NCI-H2107 (cell line): ENCODE results near the gene OLFM1.

Source experiments
- DNase-seq: peaks from one replicate; lab custom pipeline; 2025; lab: John Stamatoyannopoulos, UW

Gene OLFM1

DNA sequence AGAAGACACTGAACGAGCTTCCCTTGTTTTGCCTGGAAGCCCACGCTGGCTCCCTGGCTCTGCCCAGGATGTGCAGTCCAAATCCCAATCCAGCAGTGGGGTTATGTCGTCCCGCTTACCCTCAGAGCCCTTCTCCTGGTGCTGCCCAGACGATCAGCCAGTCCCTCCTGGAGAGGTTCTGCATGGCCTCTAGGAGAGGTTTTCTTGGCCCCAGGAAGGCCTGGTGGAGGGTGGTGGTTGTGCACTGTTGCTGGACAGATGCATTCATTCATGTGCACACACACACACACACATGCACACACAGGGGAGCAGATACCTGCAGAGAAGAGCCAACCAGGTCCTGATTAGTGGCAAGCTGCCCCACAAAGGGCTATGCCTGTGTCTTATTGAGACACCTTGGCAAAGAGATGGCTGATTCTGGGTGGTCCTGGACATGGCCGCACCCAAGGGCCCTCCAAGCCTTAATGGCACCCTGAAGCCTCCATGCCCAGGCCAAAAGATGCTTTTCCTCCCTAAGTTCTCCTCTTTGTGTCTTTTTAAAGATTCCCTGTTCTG, 10.5 kb upstream of the OLFM1 start:
- DNase-seq: no peak

DNA sequence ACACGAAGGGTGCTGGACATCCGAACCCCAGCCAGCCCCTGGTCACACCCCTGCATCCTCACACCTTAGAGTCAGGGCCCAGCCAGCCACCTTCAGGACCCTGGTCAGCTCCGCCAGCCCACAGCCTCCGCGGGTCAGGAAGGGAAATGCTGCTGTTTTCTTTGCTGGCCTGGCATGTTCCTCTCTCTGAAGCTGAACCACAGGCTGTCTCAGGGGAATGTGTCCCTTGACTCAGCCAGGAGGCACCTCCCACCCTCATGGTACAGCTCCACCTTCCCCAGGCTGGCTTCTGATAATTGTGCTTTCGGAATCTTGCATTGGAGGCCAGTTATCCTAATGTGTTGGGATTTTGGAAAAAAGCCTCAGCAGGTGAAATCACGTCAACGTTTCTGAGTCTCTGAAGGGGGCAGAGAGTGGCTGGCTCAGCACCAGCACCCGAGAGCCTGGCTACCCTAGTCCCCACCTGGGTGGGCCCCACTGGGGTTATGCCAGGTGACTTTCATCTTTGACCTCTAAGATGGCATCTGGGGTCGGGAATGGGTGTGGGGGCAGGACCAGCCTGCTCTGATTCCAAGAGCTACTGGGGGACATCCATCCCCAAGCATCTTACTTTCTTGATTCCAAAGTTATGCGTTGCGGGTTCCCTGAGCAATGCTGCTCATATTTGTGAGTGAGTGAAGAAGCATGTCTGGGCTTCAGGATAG, 9.8 kb upstream of the OLFM1 start:
- DNase-seq: no peak

- no peak for DNase-seq
These were observed 9.1 kb upstream of the OLFM1 start for GRCh38 chr9:135078361-135078821.

GRCh38 chr9:135079018-135079417, 8.4 kb upstream of the OLFM1 start:
- no peak for DNase-seq

GRCh38 chr9:135079676-135080075, 7.8 kb upstream of the OLFM1 start:
- no peak for DNase-seq

DNA sequence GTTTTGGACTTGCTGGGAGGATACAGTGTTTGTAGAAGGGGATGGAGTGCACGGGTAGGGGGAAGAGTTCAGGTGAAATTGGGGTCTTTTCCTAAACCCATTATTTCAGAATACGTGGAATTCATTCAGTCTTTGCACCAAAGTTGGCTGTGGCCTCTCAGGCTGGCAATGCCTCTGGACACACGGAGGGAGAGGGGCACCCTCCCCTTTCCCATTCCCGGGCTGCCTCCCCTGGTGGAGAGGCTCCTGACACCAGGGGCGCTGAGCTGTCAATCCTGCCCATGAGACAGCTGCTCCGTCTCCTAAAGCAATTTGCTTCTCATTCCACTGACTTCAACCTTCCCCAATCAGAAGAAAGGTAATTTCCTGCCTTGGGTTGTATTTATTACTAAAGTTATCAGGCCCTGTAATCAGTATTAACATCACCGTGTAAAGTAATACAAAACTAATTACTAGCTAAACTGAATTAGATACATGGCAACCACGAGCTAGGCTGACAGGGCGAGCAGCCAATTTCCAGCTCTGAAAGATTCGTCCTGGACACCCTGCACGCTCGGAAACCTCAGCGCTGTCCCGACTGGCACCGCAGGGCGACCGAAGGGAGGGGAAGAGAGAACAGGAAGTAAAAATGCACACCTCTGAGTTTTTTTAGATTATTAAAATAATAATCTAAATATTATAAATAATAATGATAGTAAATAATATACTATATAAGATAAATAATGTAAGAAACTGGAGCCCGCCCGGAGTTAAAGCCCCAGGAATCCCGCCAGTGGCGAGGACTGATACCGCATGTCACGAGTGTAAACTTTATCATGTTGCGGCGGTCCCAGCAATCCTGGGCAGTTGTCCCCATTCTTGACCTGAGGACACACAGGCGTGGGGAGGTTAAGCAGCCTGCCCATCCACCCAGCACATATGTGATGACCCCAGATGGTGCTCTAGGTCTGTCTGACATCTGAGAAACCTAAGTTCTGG, 6.9 kb upstream of the OLFM1 start:
- no peak for DNase-seq

DNA sequence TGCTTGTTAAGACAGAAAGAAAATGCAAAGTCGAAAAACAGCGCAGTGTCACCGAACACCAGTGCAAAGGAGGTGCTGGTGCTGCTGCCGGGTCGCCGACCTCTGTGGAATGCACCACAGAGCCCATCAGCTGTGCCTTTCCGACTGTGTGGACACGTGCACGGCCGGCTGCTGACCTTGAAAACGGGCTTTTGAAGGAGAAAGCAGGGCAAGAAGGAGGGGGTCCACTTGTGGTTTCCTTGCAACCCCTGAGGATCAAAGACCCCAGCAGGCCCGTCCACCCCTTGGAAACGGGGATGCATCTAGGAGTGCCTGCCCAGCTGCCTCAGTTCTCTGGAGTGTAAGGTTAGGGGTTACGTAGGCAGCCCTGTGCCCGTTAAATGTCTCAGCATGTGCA, 6.2 kb upstream of the OLFM1 start:
- DNase-seq: no peak

GRCh38 chr9:135081731-135082130, 5.7 kb upstream of the OLFM1 start:
- no peak for DNase-seq

DNA sequence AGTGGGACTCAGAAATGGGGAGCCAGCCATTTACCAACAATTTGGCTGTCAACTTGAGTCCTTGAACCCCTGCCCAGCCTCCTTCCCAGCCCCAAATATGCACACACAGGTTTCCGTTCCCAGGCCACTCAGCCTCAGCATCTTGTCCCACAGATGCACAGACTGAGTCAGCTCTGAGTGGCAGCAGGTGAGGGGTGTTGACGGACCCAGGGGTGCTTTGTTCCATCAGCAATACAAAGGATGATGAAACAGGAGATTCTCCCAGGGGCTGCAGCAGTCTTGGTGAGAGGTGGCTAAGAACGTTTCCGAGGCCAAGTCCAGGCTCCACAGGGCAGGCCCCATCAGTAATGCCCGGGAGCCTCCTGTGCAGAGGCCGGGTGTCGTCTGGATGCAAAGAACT, 4.9 kb upstream of the OLFM1 start:
- no peak for DNase-seq

- no peak for DNase-seq
These were observed 4.1 kb upstream of the OLFM1 start for GRCh38 chr9:135083241-135083810.

GRCh38 chr9:135083831-135084230, 3.6 kb upstream of the OLFM1 start:
- DNase-seq: no peak

DNA sequence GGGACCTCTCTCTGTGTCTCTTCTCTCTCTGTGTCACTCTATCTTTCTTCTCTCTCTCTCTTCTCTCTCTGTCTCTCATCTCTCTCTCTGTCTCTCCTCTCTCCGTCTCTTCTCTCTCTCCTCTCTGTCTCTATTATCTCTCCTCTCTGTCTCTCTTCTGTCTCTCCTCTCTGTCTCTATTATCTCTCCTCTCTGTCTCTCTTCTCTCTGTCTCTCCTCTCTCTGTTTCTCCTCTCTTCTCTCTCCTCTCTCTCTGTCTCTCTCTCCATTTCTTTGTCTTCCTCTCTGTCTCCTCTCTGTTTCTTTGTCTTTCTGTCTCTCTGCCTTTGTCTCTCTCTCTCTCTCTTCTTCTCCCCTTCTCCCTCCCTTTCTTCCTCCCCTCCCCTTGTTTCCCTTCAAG, 3.2 kb upstream of the OLFM1 start:
- no peak for DNase-seq

DNA sequence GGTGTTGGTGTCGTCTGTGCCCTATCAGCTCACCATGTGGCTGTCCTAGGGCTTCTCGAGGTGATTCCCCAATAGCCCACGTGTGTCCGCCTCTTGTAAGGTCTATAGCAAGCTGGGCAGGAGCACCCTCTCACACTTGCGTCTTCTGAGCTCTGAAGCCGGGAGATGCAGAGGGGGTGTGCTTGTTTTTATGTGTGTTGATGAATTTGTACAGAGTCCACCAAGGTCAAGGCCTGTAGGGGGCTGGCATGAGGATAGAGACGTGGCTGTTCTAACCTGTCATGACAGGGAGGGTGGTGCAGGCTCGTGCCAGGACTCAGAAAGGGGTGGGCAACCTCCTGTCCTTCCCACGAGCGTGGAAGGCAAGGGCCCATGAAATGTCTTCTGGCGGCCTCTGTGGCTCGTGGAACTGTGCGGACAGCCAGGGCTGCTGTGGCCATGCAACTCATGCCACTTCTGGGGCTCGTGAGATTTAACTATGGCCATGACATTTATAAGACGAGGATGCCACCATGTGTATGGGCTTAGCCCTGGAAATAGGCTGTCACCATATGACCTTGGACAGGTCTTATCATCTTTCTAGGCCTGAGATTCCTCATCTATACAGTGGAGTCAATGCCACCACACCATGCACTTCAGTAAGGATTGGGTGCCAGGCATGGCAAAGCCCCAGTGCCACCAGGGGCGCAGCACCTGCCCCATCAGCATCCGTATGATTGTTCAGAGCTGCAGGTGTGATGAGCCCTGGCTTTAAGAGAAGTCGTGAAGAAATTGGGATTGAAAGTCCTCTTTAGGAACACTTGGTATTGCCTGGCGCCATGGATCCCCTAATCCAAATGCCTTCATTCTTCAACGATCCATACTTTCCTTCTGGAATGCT, 2.3 kb upstream of the OLFM1 start:
- DNase-seq: no peak

DNA sequence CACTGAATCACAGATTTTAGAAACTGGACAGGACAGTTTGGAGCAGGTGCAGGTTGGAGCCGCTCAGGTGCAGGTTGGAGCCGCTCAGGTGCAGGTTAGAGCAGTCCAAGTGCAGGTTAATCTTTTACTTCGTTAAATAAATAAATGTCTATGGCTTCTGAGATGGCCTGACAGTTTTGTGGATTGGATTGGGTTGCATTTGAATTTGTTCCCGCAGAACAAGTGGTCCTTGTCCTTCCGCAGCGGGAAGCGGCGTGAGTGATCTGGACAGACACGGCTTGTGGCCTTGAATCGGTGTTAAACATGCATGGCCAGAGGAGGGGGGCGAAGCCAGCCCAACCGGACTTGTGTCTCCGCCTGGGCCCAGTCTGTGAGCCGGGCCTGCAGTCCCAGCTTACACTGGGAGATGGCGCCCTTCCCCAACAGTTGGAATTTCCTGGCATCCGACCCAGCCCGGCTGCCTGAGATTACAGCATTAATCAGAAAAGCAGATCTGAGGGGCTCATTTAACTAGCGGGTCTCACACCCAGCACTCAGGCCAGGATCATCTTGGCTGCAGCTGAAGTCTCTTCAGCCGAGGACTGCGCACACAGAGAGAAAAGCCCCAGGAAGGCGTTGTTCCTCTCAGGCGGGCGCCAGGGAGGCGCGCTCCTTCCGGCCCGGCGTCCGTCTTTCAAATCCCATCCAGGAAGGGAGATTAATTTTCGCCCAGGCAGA, 1.5 kb upstream of the OLFM1 start:
- DNase-seq: peak; percentile 33

DNA sequence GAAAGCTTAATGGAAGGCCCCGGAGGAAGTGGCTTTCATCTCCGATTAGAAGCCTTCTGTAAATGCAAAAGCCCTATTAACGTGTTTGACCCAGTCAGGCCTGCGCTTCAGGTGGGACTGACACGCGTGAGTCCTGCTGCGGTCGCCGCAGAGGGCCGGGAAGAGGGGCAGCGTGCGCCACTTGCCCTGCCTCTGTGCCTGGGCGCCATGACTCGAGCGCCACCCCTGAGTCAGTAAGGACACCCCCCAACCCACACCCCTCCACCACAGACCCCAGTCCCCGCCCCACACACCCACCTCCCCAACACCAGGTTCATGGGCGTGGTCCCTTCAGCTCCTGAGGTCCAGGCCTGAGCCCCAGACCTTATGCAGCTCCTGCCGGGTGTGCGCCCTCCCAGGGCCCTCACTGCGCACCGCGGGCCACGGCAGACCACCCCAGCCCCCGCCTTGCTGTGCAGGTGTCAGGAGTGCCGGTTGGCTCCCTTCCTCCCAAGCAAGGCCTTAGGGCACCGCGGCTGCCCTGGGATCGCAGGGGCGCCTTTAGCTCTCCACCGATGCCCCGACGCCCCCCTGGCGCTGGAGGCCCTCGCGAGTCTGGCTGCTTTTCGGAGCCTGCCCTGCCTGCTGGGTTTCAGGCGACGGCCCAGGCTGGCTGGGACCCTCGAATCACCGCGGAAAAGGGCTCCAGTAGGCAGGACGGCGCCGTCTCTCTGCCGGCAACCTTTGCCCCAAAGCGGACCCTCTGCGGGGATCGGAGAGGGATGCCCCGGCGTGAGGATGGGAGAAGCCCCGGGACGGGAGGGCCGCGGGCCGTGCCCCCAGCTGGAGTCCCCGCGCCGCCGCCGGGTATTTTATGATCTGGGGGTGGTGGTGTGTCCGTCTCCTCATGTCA, 625 bp upstream of the OLFM1 start:
- no peak for DNase-seq

DNA sequence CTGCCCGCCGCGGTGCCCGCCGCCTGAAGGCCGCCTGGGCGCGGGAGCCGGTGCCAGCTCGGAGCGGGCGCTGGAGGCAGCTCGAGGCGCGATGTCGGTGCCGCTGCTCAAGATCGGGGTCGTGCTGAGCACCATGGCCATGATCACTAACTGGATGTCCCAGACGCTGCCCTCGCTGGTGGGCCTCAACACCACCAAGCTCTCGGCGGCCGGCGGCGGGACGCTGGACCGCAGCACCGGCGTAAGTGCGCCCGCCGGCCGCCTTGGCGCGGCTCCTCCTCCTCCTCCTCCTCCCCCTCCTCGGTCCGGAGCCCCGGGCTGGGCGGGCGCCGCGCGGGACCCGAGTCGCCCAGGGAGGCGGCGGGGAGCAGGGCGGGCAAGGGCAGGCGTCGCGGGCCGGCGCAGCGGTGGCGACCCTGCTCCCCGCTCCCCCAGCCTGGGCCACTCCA, 455 bp downstream of the OLFM1 start:
- no peak for DNase-seq

GRCh38 chr9:135088348-135088978, 995 bp downstream of the OLFM1 start:
- no peak for DNase-seq

GRCh38 chr9:135088979-135089847, 1.7 kb downstream of the OLFM1 start:
- DNase-seq: no peak
